Adrenal gland (tissue), 5 donors: ENCODE data around the gene SERPINC1.

Experiments used
- POLR2A ChIP-seq, 2 donors: fragments of 450-650 bp; IDR thresholded peaks; one replicate each; pipeline ENCODE4 v1.6.1; 2017; ENCODE audit warnings: antibody characterized with exemption in 2 of 2, mild to moderate bottlenecking in 2 of 2, moderate library complexity in 1 of 2
- TF ChIP-seq, protein P1 (sequence below), 6 experiments: fragments of 450-650 bp in 4 of 6; fragments of 200-600 bp in 2 of 6; sonication (generic) in 1 of 6; IDR thresholded peaks; 1 replicate in 5 of 6; 2 replicates in 1 of 6; pipeline versions ENCODE4 v1.5.1 to v1.8.0; 2016 to 2021; ENCODE audit warnings: antibody characterized with exemption in 6 of 6, mild to moderate bottlenecking in 2 of 6, moderate library complexity in 1 of 6
- donor health status: DM: no; HTN: no; CAD: no.

DNA sequence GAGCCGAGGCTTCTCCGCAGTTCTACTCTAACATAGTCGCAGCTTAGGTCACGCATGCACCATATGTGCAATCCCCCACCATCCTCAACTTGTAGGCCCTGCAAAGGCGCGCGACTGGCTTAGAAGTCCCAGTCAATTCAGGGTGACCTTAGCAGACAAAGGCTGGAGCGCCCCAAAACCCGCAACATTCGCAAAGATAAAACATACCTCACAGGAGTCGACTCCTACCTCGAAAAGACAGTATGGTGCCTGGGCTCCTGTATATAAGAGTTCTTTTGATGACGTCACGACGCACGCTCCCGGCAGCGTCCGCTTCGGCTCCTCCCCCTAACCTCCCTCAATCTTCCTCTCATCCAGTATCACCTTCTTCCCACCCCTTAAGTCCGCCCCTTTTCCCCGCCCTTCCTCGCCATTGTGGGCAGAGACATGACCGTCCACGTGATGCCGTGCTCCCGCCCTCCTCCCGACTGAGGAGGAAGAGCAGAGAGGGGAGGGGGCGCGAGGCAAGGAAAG is 49.3 kb downstream of the SERPINC1 start, which contains the start of gene GAS5:
- TF ChIP-seq, protein P1, sequence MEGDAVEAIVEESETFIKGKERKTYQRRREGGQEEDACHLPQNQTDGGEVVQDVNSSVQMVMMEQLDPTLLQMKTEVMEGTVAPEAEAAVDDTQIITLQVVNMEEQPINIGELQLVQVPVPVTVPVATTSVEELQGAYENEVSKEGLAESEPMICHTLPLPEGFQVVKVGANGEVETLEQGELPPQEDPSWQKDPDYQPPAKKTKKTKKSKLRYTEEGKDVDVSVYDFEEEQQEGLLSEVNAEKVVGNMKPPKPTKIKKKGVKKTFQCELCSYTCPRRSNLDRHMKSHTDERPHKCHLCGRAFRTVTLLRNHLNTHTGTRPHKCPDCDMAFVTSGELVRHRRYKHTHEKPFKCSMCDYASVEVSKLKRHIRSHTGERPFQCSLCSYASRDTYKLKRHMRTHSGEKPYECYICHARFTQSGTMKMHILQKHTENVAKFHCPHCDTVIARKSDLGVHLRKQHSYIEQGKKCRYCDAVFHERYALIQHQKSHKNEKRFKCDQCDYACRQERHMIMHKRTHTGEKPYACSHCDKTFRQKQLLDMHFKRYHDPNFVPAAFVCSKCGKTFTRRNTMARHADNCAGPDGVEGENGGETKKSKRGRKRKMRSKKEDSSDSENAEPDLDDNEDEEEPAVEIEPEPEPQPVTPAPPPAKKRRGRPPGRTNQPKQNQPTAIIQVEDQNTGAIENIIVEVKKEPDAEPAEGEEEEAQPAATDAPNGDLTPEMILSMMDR (IDR thresholded peaks at IDR 0.05) = no peak
- peak; percentile 96 to 98 for TF ChIP-seq POLR2A (IDR thresholded peaks at IDR 0.05)
